ENCODE measurements around the gene PRSS35. TPM values are rescaled to one million over a fixed set of nuclear protein-coding genes. Genes with fewer than 3 reads are reported as not detected.
"Not testable (repeated sequence)": the region's sequence is repeated elsewhere in the genome, so short reads cannot be mapped to it uniquely, and the experiment has no call there.

Gene PRSS35
- total RNA-seq, 4 donors from 2014 or later: not detected

DNA sequence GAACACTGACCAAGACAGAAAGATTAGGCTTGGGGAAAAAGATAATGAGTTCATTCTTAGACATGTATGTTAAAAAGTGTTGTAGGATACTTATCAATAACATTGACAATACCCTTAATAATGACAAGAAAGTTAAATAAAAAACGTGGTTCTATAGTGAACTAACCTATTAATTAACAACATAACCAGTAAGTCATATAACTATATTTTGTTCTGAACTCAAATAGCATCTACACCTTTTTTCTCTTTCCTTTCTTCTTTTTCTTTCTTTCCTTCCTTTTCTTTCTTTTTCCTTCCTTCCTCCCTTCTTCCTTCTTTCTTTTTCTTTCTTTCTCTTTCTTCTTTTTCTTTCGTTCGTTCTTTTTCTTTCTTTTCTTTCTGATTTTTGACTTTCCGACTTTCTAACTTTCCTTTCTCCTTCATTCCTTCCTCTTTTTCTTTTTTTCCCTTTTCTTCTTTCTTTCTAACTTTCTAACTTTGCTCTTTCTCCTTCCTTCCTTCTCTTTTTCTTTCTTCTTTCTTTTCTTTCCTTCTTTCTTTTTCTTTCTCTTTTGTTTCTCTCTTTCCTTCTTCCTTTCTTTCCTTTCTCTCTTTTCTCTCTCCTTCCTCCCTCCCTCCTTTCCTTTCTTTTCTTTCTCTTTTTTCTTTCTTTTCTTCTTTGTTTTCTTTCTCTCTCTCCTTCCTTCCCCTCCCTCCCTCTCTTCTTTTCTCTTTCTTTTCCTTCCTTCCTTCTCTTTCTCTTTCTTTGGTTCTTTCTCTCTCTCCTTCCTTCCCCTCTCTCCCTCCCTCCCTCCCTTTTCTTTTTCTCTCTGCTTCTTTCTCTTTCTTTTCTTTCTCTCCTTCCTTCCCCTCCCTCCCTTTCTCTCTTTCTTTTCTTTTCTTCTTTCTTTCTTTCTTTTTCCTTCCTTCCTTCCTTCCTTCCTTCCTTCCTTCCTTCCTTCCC lies 24.6 kb downstream of the PRSS35 start:
- H3K27ac ChIP-seq: no peak overlapping the region
- no peaks in the 10 kb centered on the region for H3K4me1 ChIP-seq
- TF ChIP-seq POLR2A (IDR thresholded peaks at IDR 0.05): no peak
- TF ChIP-seq, protein P1, sequence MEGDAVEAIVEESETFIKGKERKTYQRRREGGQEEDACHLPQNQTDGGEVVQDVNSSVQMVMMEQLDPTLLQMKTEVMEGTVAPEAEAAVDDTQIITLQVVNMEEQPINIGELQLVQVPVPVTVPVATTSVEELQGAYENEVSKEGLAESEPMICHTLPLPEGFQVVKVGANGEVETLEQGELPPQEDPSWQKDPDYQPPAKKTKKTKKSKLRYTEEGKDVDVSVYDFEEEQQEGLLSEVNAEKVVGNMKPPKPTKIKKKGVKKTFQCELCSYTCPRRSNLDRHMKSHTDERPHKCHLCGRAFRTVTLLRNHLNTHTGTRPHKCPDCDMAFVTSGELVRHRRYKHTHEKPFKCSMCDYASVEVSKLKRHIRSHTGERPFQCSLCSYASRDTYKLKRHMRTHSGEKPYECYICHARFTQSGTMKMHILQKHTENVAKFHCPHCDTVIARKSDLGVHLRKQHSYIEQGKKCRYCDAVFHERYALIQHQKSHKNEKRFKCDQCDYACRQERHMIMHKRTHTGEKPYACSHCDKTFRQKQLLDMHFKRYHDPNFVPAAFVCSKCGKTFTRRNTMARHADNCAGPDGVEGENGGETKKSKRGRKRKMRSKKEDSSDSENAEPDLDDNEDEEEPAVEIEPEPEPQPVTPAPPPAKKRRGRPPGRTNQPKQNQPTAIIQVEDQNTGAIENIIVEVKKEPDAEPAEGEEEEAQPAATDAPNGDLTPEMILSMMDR (IDR thresholded peaks at IDR 0.05): no peak
- H3K36me3 ChIP-seq: no peaks in the 10 kb centered on the region
- no peaks in the 10 kb centered on the region for H3K27me3 ChIP-seq
- 71 to 78% methylated on average over 4 of the region's 4 CpGs for WGBS, 2 donors
- no peak overlapping the region for H3K4me3 ChIP-seq (replicated peaks in 1 of 3)
- H3K9me3 ChIP-seq: no peaks in the 10 kb centered on the region
- DNase-seq: no peak
- intact Hi-C loops (cut with DNase I): no loop called here

DNA sequence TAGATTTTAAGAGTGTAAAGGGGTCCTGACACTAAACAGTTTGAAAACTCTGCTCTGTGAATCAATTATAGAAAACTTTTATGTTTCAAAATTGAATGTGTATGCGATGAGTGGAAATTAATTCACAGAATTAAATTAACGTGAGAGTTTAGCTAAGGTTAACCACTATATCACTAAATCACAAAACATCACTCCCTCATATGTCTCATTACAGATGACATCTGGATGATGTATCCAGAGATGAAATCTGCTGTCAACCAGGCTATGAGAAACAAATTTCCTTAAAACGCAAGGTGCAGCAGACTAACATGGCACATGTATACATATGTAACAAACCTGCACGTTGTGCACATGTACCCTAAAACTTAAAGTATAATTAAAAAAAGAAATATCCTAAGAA lies 27.3 kb downstream of the PRSS35 start:
- intact Hi-C loops (cut with DNase I): no loop called here
- Histone ChIP-seq H3K9me3 (no peaks in the 10 kb centered on the region), H3K4me1 (no peaks in the 10 kb centered on the region), H3K27ac (no peak overlapping the region), H3K36me3 (no peaks in the 10 kb centered on the region), H3K4me3 (replicated peaks in 1 of 3) (no peak overlapping the region), H3K27me3 (no peaks in the 10 kb centered on the region)
- TF ChIP-seq, protein P1 (IDR thresholded peaks at IDR 0.05): no peak
- no peak for TF ChIP-seq POLR2A (IDR thresholded peaks at IDR 0.05)
- WGBS, 2 donors: 82 to 84% methylated on average over 4 of the region's 4 CpGs
- DNase-seq: no peak

GRCh38 chr6:83546636-83547035 lies 34.3 kb downstream of the PRSS35 start:
- Histone ChIP-seq H3K4me1 (no peaks in the 10 kb centered on the region), H3K9me3 (no peaks in the 10 kb centered on the region), H3K27ac (no peak overlapping the region), H3K4me3 (replicated peaks in 1 of 3) (no peak overlapping the region), H3K36me3 (no peaks in the 10 kb centered on the region), H3K27me3 (no peaks in the 10 kb centered on the region)
- DNase-seq: no peak
- 37 to 38% methylated on average over 4 to 5 of the region's 5 CpGs for WGBS, 2 donors
- intact Hi-C loops (cut with DNase I): no loop called here
- TF ChIP-seq, protein P1 (IDR thresholded peaks at IDR 0.05): no peak
- TF ChIP-seq POLR2A (IDR thresholded peaks at IDR 0.05): no peak

- DNase-seq; H3K27me3 ChIP-seq; H3K4me1 ChIP-seq; H3K27ac ChIP-seq; H3K9me3 ChIP-seq; H3K36me3 ChIP-seq; H3K4me3 ChIP-seq (replicated peaks in 1 of 3); intact Hi-C loops (cut with DNase I): not testable (repeated sequence)
- 51 to 74% methylated on average over 5 of the region's 5 CpGs for WGBS, 2 donors
Observed at GRCh38 chr6:83550482-83550881, 38.1 kb downstream of the PRSS35 start.

- H3K27me3 ChIP-seq; intact Hi-C loops (cut with DNase I); H3K27ac ChIP-seq; H3K4me1 ChIP-seq; H3K36me3 ChIP-seq; DNase-seq; H3K4me3 ChIP-seq (replicated peaks in 1 of 3); H3K9me3 ChIP-seq: not testable (repeated sequence)
- 92% methylated on average over 4 of the region's 4 CpGs for whole genome bisulfite sequencing, 2 donors
Observed at GRCh38 chr6:83551748-83552147, 39.4 kb downstream of the PRSS35 start.

GRCh38 chr6:83556871-83557270 lies 44.5 kb downstream of the PRSS35 start:
- no peak overlapping the region for H3K27ac ChIP-seq
- intact Hi-C loops (cut with DNase I): no loop called here
- H3K4me3 ChIP-seq (replicated peaks in 1 of 3): no peak overlapping the region
- no peak for DNase-seq
- no peaks in the 10 kb centered on the region for H3K36me3 ChIP-seq
- no peaks in the 10 kb centered on the region for H3K4me1 ChIP-seq
- no peaks in the 10 kb centered on the region for H3K9me3 ChIP-seq
- no peaks in the 10 kb centered on the region for H3K27me3 ChIP-seq
- TF ChIP-seq, protein P1 (IDR thresholded peaks at IDR 0.05): no peak
- TF ChIP-seq POLR2A (IDR thresholded peaks at IDR 0.05): no peak
